IMR-90 (cell line): ENCODE data around the gene OAS1. TPM values are rescaled to one million over a fixed set of nuclear protein-coding genes. Genes with fewer than 3 reads are reported as not detected.

ENCODE experiments used
- ATAC-seq: fragments of 200-7000 bp; cut with Tn5 transposase; 2 replicates; pipeline ENCODE4 v1.9.1; 2020; ENCODE audit warnings: low read depth, mild to moderate bottlenecking, moderate library complexity
- BruUV-seq: library from RNA; stranded (reverse); fragments of 400-500 nt; replicated peaks from 2 replicates; lab custom pipeline; 2021; lab: Mats Ljungman, UMichigan
- CTCF ChIA-PET: fragments of 300-600 bp; formaldehyde crosslinking; extraction: SDS; loops from one replicate; lab custom pipeline; 2021; ENCODE audit warnings: antibody characterized with exemption; lab: Yijun Ruan, JAX
- POLR2A ChIA-PET: fragments of 300-600 bp; sonication (Branson Sonifier 250); formaldehyde crosslinking; loops from one replicate; lab custom pipeline; 2022; ENCODE audit warnings: antibody characterized with exemption; ENCODE audit not compliant: unreplicated experiment; lab: Charles Lee
- DNase-seq: peaks from one replicate; pipeline ENCODE4 v3.0.0; 2013
- H2AFZ ChIP-seq: replicated peaks from 2 replicates; pipeline ENCODE3; 2013; ENCODE audit warnings: low read length, mild to moderate bottlenecking; ENCODE audit not compliant: poor library complexity
- H2AK5ac ChIP-seq: 2 replicates; pipeline ENCODE4 v1.6.1; 2013; ENCODE audit warnings: low read depth, low read length, inconsistent platforms
- H2AK9ac ChIP-seq: replicated peaks from 2 replicates; pipeline ENCODE3; 2013; ENCODE audit warnings: mild to moderate bottlenecking, low read depth, low read length, moderate library complexity; ENCODE audit not compliant: poor library complexity
- H2BK120ac ChIP-seq: 2 replicates; pipeline ENCODE4 v1.6.1; 2013; ENCODE audit warnings: low read depth, low read length, inconsistent platforms
- H2BK15ac ChIP-seq: 3 replicates; pipeline ENCODE4 v1.6.1; 2013; ENCODE audit warnings: low read depth, low read length, inconsistent platforms
- H2BK20ac ChIP-seq: 2 replicates; pipeline ENCODE4 v1.6.1; 2013; ENCODE audit warnings: low read depth, mild to moderate bottlenecking, inconsistent platforms, low read length, moderate library complexity
- H2BK5ac ChIP-seq: 2 replicates; pipeline ENCODE4 v1.6.1; 2013; ENCODE audit warnings: mild to moderate bottlenecking, low read depth, low read length, inconsistent platforms; ENCODE audit not compliant: poor library complexity, severe bottlenecking
- H3K14ac ChIP-seq: replicated peaks from 2 replicates; pipeline ENCODE4 v1.6.1; 2013; ENCODE audit warnings: low read depth, low read length, inconsistent platforms
- H3K18ac ChIP-seq: 2 replicates; pipeline ENCODE4 v1.6.1; 2013; ENCODE audit warnings: low read depth, low read length, control low read depth
- H3K23ac ChIP-seq: 2 replicates; pipeline ENCODE4 v1.6.1; 2013; ENCODE audit warnings: low read depth, low read length, inconsistent platforms
- H3K27ac ChIP-seq: 2 replicates; pipeline ENCODE4 v1.5.1; 2013; ENCODE audit warnings: mild to moderate bottlenecking, control low read depth, low read length; ENCODE audit not compliant: insufficient read depth
- H3K27me3 ChIP-seq: 2 replicates; pipeline ENCODE4 v1.6.1; 2013; ENCODE audit warnings: low read length; ENCODE audit not compliant: control insufficient read depth, insufficient read depth
- H3K36me3 ChIP-seq: 2 replicates; pipeline ENCODE4 v1.6.1; 2013; ENCODE audit warnings: low read length, mixed read lengths; ENCODE audit not compliant: control insufficient read depth, insufficient read depth
- H3K4ac ChIP-seq: 2 replicates; pipeline ENCODE4 v1.6.1; 2013; ENCODE audit warnings: low read depth, low read length, inconsistent platforms
- H3K4me1 ChIP-seq: 2 replicates; pipeline ENCODE4 v1.6.1; 2013; ENCODE audit warnings: low read length, mixed read lengths; ENCODE audit not compliant: control insufficient read depth, insufficient read depth
- H3K4me2 ChIP-seq: 2 replicates; pipeline ENCODE4 v1.6.1; 2013; ENCODE audit warnings: low read depth, mild to moderate bottlenecking, control low read depth, low read length, moderate library complexity
- H3K4me3 ChIP-seq: 2 replicates; pipeline ENCODE4 v1.5.1; 2013; ENCODE audit warnings: low read depth, mild to moderate bottlenecking, control low read depth, low read length, moderate library complexity; ENCODE audit not compliant: insufficient read depth
- H3K56ac ChIP-seq: 2 replicates; pipeline ENCODE4 v1.6.1; 2013; ENCODE audit warnings: low read length, inconsistent platforms; ENCODE audit not compliant: insufficient read depth; ENCODE audit errors: extremely low read depth
- H3K79me1 ChIP-seq, 2 experiments: 2 replicates each; pipeline ENCODE4 v1.6.1; 2013; ENCODE audit warnings: low read length in 2 of 2, inconsistent platforms in 1 of 2, low read depth in 1 of 2
- H3K9ac ChIP-seq: 2 replicates; pipeline ENCODE4 v1.6.1; 2013; ENCODE audit warnings: low read depth, low read length, control low read depth
- H3K9me1 ChIP-seq: 2 replicates; pipeline ENCODE4 v1.6.1; 2013; ENCODE audit warnings: low read length, inconsistent platforms; ENCODE audit not compliant: insufficient read depth
- H3K9me3 ChIP-seq: 2 replicates; pipeline ENCODE4 v1.6.1; 2013; ENCODE audit warnings: low read length; ENCODE audit not compliant: control insufficient read depth, insufficient read depth
- H4K20me1 ChIP-seq: 2 replicates; pipeline ENCODE4 v1.6.1; 2013; ENCODE audit warnings: low read length, inconsistent platforms; ENCODE audit not compliant: insufficient read depth
- H4K5ac ChIP-seq: 2 replicates; pipeline ENCODE4 v1.6.1; 2013; ENCODE audit warnings: mild to moderate bottlenecking, low read depth, low read length, control low read depth
- H4K8ac ChIP-seq, 2 experiments: 2 replicates each; pipeline ENCODE4 v1.6.1; 2013; ENCODE audit warnings: low read depth in 2 of 2, low read length in 2 of 2, control low read depth in 1 of 2, inconsistent platforms in 1 of 2
- H4K91ac ChIP-seq: 2 replicates; pipeline ENCODE4 v1.6.1; 2013; ENCODE audit warnings: low read depth, low read length, inconsistent platforms; ENCODE audit not compliant: insufficient read depth
- FOS ChIP-seq: fragments of 150-350 bp; IDR thresholded peaks from 2 replicates; pipeline ENCODE4 v1.6.1; 2016; ENCODE audit warnings: low read depth, low read length
- MXI1 ChIP-seq: IDR thresholded peaks from 2 replicates; pipeline ENCODE4 v1.6.1; 2012; ENCODE audit warnings: low read depth, mild to moderate bottlenecking, low read length, moderate library complexity, borderline replicate concordance
- POLR2A ChIP-seq: IDR thresholded peaks from 2 replicates; pipeline ENCODE4 v1.6.1; 2012; ENCODE audit warnings: mild to moderate bottlenecking, low read depth, low read length
- WGBS, 2 experiments: methylation state at CpG; one replicate each; pipeline versions ENCODE4 v1.1.5 to v1.1.7; 2013; ENCODE audit warnings: missing lambda C conversion rate in 2 of 2; ENCODE audit not compliant: insufficient read length in 1 of 2; ENCODE audit errors: extremely low coverage in 2 of 2; 5-methylcytosine and 5-hydroxymethylcytosine counted together
- dilution Hi-C: fragments of 300-500 bp; cut with HindIII; formaldehyde crosslinking; loops from one replicate; pipeline ENCODE4 v1.14.3; 2018; ENCODE audit warnings: low sequenced_read_pairs; ENCODE audit not compliant: unreplicated experiment
- in situ Hi-C: fragments of 300-500 bp; cut with MboI; formaldehyde crosslinking; loops from 3 replicates; pipeline ENCODE4 v1.14.3; 2019; ENCODE audit warnings: low sequenced_read_pairs, inconsistent platforms, mixed read lengths
- intact Hi-C: fragments of 100-400 bp; cut with micrococcal nuclease; formaldehyde crosslinking; loops from 2 replicates; pipeline ENCODE4 v1.10.0; 2022
- polyA plus RNA-seq, 3 experiments: library from polyadenylated mRNA; depleted of rRNA; stranded (reverse); fragments of >200 nt; gene quantifications; 2 replicates each; pipeline ENCODE4 v1.2.3, GENCODE V29; 2012; ENCODE audit warnings: low replicate concordance in 1 of 3
- total RNA-seq: library from RNA; depleted of rRNA; stranded (reverse); fragments of >200 nt; gene quantifications from 2 replicates; pipeline ENCODE4 v1.2.3, GENCODE V29; 2012
- TF ChIP-seq, protein P1 (sequence below): fragments of 150-350 bp; IDR thresholded peaks from 2 replicates; pipeline ENCODE4 v1.6.1; 2016; ENCODE audit warnings: low read depth, mild to moderate bottlenecking, low read length, moderate library complexity, borderline replicate concordance
- TF ChIP-seq, protein P2 (sequence below): fragments of 150-350 bp; IDR thresholded peaks from 2 replicates; pipeline ENCODE4 v1.6.1; 2017; ENCODE audit warnings: mild to moderate bottlenecking, antibody characterized with exemption, low read length, low read depth

Gene OAS1
- total and polyA plus RNA-seq, 2 of the 4 experiments (the other 2 are of a cell fraction): not detected

DNA sequence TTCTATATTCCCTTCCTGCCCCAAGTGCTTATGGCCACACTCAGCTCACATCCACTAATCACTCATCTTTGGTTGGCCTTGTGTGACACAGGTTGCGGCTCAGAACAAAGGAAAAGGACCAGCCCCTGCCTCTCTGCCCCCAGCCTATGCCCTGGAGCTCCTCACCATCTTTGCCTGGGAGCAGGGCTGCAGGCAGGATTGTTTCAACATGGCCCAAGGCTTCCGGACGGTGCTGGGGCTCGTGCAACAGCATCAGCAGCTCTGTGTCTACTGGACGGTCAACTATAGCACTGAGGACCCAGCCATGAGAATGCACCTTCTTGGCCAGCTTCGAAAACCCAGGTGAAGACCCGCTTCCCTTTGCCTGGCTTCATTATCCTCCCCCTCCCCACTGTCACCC is 55.8 kb downstream of the OAS1 start:
- ChIA-PET CTCF (no interaction called here), POLR2A (no interaction called here)
- Histone ChIP-seq H3K4ac (no peak overlapping the region), H4K20me1 (no peaks in the 10 kb centered on the region), H3K79me1 (no peaks in the 10 kb centered on the region), H3K9me3 (no peaks in the 10 kb centered on the region), H2BK120ac (no peak overlapping the region), H3K4me1 (no peaks in the 10 kb centered on the region), H4K8ac (no peak overlapping the region), H3K36me3 (no peaks in the 10 kb centered on the region), H2BK5ac (no peak overlapping the region), H3K4me2 (no peak overlapping the region), H3K9me1 (0 out of 2 replicates have a peak, but pooled peaks cover 3% of the 10 kb centered on the region), H3K14ac (no peak overlapping the region), H2BK20ac (no peak overlapping the region), H3K23ac (no peak overlapping the region), H2AK9ac (no peak overlapping the region), H3K27ac (no peak overlapping the region), H4K5ac (no peak overlapping the region), H3K18ac (no peak overlapping the region), H2AK5ac (no peak overlapping the region), H2AFZ (no peak overlapping the region), H3K9ac (no peak overlapping the region), H3K4me3 (no peak overlapping the region), H3K27me3 (no peaks in the 10 kb centered on the region), H2BK15ac (no peak overlapping the region), H4K91ac (no peak overlapping the region), H3K56ac (no peak overlapping the region)
- no peak for ATAC-seq
- TF ChIP-seq, protein P1, sequence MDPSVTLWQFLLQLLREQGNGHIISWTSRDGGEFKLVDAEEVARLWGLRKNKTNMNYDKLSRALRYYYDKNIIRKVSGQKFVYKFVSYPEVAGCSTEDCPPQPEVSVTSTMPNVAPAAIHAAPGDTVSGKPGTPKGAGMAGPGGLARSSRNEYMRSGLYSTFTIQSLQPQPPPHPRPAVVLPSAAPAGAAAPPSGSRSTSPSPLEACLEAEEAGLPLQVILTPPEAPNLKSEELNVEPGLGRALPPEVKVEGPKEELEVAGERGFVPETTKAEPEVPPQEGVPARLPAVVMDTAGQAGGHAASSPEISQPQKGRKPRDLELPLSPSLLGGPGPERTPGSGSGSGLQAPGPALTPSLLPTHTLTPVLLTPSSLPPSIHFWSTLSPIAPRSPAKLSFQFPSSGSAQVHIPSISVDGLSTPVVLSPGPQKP: no peak
- no peak for TF ChIP-seq FOS
- TF ChIP-seq POLR2A: no peak
- TF ChIP-seq, protein P2, sequence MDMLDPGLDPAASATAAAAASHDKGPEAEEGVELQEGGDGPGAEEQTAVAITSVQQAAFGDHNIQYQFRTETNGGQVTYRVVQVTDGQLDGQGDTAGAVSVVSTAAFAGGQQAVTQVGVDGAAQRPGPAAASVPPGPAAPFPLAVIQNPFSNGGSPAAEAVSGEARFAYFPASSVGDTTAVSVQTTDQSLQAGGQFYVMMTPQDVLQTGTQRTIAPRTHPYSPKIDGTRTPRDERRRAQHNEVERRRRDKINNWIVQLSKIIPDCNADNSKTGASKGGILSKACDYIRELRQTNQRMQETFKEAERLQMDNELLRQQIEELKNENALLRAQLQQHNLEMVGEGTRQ: no peak
- no peak for TF ChIP-seq MXI1
- in situ Hi-C loops (no loop called here), dilution Hi-C loops (no loop called here), intact Hi-C loops (no loop called here)
- no TSS peak for BruUV-seq
- no peak for DNase-seq
- 92% methylated on average over 3 of the region's 7 CpGs; no CpG with 5 or more reads in 1 of the 2 experiments for WGBS, 2 experiments
